Measurements from ENCODE around the gene COL12A1. TPM values are rescaled to one million over a fixed set of nuclear protein-coding genes. Genes with fewer than 3 reads are reported as not detected.

The COL12A1 gene
- total RNA-seq, 3 donors from 2014 or later (not counting 1 experiment from before 2014, with no cell fraction given), result 0.25 TPM; not detected in 2

GRCh38 chr6:75171986-75172385, 33.9 kb downstream of the COL12A1 start:
- H3K27me3 ChIP-seq (ENCODE audit: control insufficient read depth, insufficient read depth, low read length), result no peaks in the 10 kb centered on the region
- Mint-ChIP-seq H3K27me3 (ENCODE audit: low read depth in 2 of 2) (no peaks in the 10 kb centered on the region), H3K9me3 (peaks cover 0 to 3% of the 10 kb centered on the region in 2 donors), H3K27ac (no peak overlapping the region), H3K4me1 (no peaks in the 10 kb centered on the region), H3K4me3 (no peak overlapping the region), H3K36me3 (no peaks in the 10 kb centered on the region)
- no peaks in the 10 kb centered on the region for H3K36me3 ChIP-seq (ENCODE audit: control insufficient read depth, insufficient read depth, low read length)
- intact Hi-C loops (cut with micrococcal nuclease), result no loop called here
- no peaks in the 10 kb centered on the region for H3K9me3 ChIP-seq (ENCODE audit: control insufficient read depth, insufficient read depth, low read length)
- H3K4me3 ChIP-seq (ENCODE audit: low read length), result no peak overlapping the region
- H3K4me1 ChIP-seq (ENCODE audit: control insufficient read depth, insufficient read depth, low read length), result no peaks in the 10 kb centered on the region
- ATAC-seq, result no peak
- no peak for TF ChIP-seq CTCF (IDR thresholded peaks at IDR 0.05)
- no peak overlapping the region for H3K27ac ChIP-seq (ENCODE audit: low read length)
- DNase-seq, result no peak
- no CpG with 5 or more reads among the region's 4 CpGs for WGBS (ENCODE audit: insufficient coverage)

GRCh38 chr6:75171567-75171966, 34.3 kb downstream of the COL12A1 start:
- no peak for ATAC-seq
- TF ChIP-seq CTCF (IDR thresholded peaks at IDR 0.05), result no peak
- WGBS (ENCODE audit: insufficient coverage), result 91% methylated on average over 1 of the region's 2 CpGs
- Mint-ChIP-seq H3K4me3 (no peak overlapping the region), H3K4me1 (no peaks in the 10 kb centered on the region), H3K9me3 (peaks cover 0 to 3% of the 10 kb centered on the region in 2 donors), H3K36me3 (no peaks in the 10 kb centered on the region), H3K27me3 (ENCODE audit: low read depth in 2 of 2) (no peaks in the 10 kb centered on the region), H3K27ac (no peak overlapping the region)
- DNase-seq, result no peak
- Histone ChIP-seq H3K4me3 (ENCODE audit: low read length) (no peak overlapping the region), H3K27me3 (ENCODE audit: control insufficient read depth, insufficient read depth, low read length) (no peaks in the 10 kb centered on the region), H3K4me1 (ENCODE audit: control insufficient read depth, insufficient read depth, low read length) (no peaks in the 10 kb centered on the region), H3K27ac (ENCODE audit: low read length) (no peak overlapping the region), H3K9me3 (ENCODE audit: control insufficient read depth, insufficient read depth, low read length) (no peaks in the 10 kb centered on the region), H3K36me3 (ENCODE audit: control insufficient read depth, insufficient read depth, low read length) (no peaks in the 10 kb centered on the region)
- intact Hi-C loops (cut with micrococcal nuclease), result no loop called here

GRCh38 chr6:75170691-75171560, 34.9 kb downstream of the COL12A1 start:
- no peaks in the 10 kb centered on the region for H3K27me3 Mint-ChIP-seq (ENCODE audit: low read depth in 2 of 2)
- no peak for TF ChIP-seq CTCF (IDR thresholded peaks at IDR 0.05)
- no peak overlapping the region for H3K4me3 Mint-ChIP-seq
- Histone ChIP-seq H3K27ac (ENCODE audit: low read length) (no peak overlapping the region), H3K36me3 (ENCODE audit: control insufficient read depth, insufficient read depth, low read length) (no peaks in the 10 kb centered on the region), H3K9me3 (ENCODE audit: control insufficient read depth, insufficient read depth, low read length) (no peaks in the 10 kb centered on the region), H3K4me3 (ENCODE audit: low read length) (no peak overlapping the region), H3K4me1 (ENCODE audit: control insufficient read depth, insufficient read depth, low read length) (no peaks in the 10 kb centered on the region), H3K27me3 (ENCODE audit: control insufficient read depth, insufficient read depth, low read length) (no peaks in the 10 kb centered on the region)
- ATAC-seq (no peak), DNase-seq (no peak)
- no peaks in the 10 kb centered on the region for H3K4me1 Mint-ChIP-seq
- 10% methylated on average over 1 of the region's 2 CpGs for WGBS (ENCODE audit: insufficient coverage)
- H3K36me3 Mint-ChIP-seq, result no peaks in the 10 kb centered on the region
- peaks cover 0 to 2% of the 10 kb centered on the region in 2 donors for H3K9me3 Mint-ChIP-seq
- intact Hi-C loops (cut with micrococcal nuclease), result no loop called here
- H3K27ac Mint-ChIP-seq, result no peak overlapping the region
